ENCODE data around the gene CKS1B.
A peak's percentile ranks its signal among the peaks of the same experiment; 100 is the strongest.

The CKS1B gene

DNA sequence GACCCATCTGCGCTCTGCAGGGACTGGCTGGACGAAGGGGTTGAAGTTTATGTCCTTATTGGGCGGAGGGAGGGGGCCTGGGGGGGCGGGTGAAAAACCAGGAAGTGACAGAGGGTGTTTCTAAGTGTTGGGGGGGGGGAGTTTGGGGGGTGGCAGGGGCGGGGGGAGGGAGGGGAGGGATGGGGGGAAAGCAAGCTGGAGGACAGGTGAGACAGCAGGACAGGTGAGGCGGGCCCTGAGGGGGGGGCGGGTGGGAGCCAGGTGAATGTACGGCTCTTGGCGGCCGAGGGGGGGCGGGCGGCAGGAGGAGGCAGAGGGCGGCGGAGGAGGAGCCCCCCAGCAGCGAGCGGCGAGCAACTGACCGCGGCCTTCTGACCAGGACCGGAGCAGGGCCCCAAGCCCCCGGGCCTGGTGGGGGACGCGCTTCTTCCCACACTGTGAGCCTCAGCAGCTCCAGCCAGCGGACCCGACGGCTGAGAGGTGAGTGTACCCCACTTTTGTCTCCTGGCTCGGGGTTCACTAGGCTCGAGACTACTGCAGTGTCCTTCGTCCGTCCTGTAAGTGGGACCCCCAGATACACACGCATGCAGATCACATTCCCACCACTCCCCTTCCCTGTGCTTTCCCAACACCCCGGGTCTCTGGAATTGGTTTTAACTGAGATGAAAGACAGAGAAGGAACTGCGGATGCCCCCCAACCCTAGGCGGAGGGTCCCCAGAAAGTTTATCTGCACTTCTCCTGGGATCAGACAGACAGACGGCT is 28.2 kb downstream of the CKS1B start, which contains the start of gene ZBTB7B:
ZBTB7B (plus strand) TSS at position 339 of the 763 bp plus-strand sequence. CDS start 11,859 bp downstream, outside the sequence.
- DNase-seq (ENCODE audit: low spot score): no peak

- no peak for DNase-seq (ENCODE audit: low spot score)
Observed at GRCh38 chr1:155003227-155003765, 28.8 kb downstream of the CKS1B start.

DNA sequence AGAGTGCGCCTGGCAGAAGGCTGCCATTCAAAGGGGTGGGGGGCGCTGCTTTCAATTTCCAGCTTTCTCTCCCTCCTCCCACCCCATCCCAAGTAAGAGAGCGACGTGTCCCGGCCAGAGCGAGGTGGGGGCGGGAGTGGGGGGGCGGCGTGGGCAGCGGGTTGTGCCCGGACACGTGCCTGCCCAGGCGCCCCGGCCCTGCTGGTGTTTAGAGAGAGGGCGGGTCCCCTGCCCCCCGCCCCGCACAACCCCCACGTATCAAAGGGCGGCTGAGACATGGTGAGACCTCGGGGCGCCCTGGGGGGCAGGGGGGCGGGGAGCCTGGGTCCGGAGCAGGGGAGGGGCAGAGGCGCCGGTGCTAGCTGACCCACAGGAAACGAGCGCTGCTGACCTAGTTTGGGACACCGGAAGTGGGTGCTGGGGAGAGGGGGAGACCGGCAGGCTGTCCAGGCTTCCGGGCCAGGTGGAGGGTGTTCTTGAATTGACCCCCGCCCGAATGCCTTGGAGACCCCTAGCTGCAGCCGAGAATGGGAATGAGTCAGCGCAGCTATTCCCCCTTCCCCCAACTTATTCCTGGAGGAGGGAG is 29.4 kb downstream of the CKS1B start:
- DNase-seq (ENCODE audit: low spot score): no peak

DNA sequence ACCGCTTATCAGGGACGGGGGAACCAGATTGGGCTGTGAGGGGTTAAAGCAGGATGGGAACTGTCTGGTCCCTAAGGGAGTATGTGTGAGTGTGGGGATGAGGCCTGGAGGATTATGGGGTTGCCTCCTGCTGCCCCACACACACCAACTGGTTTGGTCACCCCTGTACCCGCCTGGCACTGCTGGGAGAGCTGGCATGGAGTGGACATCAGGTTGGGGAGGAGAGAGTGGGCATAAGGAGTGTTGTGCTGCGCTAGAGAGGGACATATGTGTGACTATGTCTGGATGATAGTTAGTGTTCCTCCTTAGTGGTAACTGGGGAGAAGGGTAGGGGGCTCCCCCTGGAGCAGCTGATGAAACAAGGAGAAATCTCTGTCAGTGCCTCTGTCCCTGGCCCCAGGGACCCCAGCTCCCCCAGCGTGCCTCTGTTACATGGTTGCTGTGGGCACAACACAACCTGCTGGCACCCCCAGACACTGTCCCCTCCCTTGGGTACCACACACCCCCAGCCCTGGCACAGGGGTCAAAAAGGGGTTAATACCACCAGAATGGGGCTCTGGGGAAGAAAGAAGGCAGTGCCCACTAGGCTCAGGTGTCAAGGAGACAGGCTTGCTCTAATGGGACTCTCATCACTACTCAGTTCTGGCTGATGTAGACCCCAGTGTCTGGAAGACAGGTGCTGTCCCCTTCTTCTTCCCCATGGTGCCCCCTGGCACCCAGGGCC is 30.0 kb downstream of the CKS1B start:
- no peak for DNase-seq (ENCODE audit: low spot score)

GRCh38 chr1:155005076-155006011 is 30.9 kb downstream of the CKS1B start:
- DNase-seq (ENCODE audit: low spot score): no peak

DNA sequence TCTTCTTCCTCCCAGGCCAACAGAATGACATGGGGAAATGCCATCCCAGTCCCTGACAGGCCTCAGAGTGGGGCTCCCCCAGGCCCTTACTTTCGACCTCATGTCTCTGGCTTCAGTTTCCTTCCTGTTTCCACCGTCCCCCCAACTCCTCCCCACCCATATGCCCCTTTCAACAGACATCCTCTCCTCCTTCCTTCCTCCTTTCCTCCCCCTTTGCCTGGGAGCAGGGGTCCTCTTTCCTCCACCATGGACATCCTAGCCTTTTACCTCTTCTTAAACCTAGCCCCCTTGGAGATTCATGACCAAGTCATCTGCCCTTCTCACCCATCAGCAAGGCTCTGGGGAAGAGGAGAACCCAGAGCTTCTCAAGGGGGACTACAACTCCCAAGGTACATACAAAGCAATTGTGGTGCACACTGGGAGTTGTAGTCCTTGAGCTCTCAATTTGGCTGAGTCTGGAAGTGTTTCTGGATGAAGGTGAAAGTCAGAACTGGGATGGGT is 32.2 kb downstream of the CKS1B start:
- peak; percentile 83 for DNase-seq (ENCODE audit: low spot score)

GRCh38 chr1:155007251-155007828 is 32.9 kb downstream of the CKS1B start:
- DNase-seq (ENCODE audit: low spot score): no peak

- no peak for DNase-seq (ENCODE audit: low spot score)
Observed at GRCh38 chr1:155008015-155008941, 33.8 kb downstream of the CKS1B start.

- no peak for DNase-seq (ENCODE audit: low spot score)
Observed at GRCh38 chr1:155009221-155009711, 34.8 kb downstream of the CKS1B start.

- no peak for DNase-seq (ENCODE audit: low spot score)
Observed at GRCh38 chr1:155009742-155010141, 35.3 kb downstream of the CKS1B start.

DNA sequence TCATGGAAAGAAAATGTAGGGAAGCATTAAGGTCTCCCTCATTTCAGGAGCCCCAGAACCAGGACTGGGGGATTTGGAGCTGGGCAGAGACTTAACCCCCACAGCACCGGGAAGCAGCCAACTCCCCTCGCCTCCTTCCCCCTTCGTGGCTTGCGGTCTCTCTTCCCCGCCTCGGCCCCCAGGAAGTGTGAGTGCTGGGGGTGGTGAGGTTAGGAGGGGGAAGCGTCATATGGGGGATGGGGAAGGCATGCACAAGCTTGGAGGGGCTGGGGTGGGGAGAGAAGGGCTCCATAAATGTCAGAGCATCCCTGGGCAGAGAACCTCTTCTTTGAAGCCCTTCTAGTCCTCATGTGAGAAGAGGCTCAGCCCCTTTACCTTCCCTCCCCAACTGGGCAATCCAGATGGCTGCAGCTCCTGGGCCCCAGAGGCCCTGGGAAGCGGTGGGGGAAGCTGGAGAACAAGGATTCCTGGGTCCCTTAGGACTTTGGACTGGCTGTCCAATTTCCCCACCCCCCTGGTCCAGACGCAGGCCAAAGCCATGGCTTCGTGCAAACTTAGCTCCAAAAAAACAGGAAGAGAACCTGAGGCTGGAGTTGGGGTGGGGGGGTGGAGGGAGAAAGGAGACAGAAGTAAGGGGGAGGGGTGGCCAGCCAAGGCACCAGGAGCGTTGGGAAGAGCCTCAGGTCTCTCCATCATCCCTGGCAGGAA is 35.9 kb downstream of the CKS1B start:
- DNase-seq (ENCODE audit: low spot score): no peak

DNA sequence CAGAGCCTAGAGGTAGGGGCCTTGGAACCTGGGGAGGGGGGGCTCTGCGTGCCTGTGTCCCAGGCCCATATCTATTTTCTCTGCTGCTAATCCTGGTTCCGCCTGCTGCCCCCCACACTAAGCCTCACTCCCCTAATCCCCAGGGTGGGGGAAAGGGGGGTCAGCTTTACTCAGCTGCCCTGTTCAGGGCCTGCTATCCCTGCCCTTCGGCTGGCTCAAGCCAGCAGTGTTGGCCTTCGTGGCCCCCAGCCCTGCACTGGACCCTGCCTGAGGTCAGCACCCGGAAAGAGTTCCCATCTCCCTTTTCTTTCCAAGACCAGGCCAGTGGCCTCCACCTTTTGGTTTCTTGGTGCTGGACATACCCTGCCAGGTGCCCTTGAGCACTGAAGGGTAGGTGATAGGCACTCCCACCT is 36.5 kb downstream of the CKS1B start:
- no peak for DNase-seq (ENCODE audit: low spot score)

- no peak for DNase-seq (ENCODE audit: low spot score)
Observed at GRCh38 chr1:155011437-155012025, 37.0 kb downstream of the CKS1B start.

DNA sequence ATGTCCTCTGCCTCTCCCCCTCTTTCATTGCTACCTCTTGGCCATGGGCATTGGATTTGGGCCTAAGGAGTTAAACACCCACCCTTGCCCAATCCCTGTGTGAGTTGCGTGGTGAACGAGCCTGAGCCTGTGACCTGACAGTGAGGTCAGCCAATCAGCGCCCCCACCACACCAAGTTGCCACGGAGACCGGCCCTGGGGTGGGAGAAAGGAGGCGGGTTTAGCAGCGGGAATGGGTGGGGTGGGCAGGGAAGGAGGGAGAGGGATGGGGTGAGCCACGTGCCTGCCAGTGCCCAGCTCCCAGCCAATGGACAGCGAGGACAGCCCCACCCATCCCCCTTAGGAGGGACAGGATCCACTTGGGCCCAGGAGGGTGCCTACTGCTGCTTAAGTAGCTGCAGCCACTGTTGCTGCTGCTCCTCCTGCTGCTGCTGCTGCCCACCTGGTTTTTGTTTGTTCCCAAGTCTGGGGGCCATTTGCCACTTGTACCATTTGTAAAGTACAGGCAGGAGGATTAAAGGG is 37.6 kb downstream of the CKS1B start:
- peak; percentile 70 for DNase-seq (ENCODE audit: low spot score)

- no peak for DNase-seq (ENCODE audit: low spot score)
Observed at GRCh38 chr1:155012776-155013602, 38.5 kb downstream of the CKS1B start.

- no peak for DNase-seq (ENCODE audit: low spot score)
Observed at GRCh38 chr1:155013632-155014031, 39.2 kb downstream of the CKS1B start.

DNA sequence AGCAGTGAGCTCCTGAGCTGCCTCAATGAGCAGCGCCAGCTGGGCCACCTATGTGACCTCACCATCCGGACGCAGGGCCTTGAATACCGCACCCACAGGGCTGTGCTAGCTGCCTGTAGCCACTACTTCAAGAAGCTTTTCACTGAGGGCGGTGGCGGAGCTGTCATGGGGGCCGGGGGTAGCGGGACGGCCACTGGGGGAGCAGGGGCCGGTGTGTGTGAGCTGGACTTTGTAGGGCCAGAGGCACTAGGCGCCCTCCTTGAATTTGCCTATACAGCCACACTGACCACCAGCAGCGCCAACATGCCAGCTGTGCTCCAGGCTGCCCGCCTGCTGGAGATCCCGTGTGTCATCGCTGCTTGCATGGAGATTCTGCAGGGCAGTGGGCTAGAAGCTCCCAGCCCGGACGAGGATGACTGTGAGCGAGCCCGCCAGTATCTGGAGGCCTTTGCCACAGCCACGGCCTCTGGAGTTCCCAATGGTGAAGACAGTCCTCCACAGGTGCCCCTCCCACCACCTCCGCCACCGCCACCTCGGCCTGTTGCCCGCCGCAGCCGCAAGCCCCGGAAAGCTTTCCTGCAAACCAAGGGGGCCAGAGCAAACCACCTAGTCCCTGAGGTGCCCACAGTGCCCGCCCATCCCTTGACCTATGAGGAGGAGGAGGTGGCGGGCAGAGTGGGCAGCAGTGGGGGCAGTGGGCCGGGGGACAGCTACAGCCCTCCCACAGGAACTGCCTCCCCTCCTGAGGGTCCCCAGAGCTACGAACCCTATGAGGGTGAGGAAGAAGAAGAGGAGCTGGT is 40.4 kb downstream of the CKS1B start:
- no peak for DNase-seq (ENCODE audit: low spot score)
